ENCODE results near the gene LDLRAD3.

Gene LDLRAD3

DNA sequence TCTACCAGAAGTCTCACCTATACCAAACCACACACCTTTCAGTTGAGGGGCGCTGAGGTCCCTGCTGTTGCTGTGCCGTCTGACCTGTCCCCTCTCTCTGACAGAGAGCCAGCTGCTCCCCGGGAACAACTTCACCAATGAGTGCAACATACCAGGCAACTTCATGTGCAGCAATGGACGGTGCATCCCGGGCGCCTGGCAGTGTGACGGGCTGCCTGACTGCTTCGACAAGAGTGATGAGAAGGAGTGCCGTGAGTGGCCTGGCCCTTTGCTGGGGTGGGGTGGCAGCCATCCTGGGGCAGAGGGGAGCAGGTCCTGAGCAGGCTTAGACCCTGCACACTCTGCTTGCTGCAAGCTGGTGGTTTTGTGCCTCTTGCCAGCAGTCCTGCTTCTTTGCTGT lies 92.1 kb downstream of the LDLRAD3 start:
- Histone ChIP-seq H3K27me3 (ENCODE audit: control insufficient read depth, insufficient read depth, low read length) (no peaks in the 10 kb centered on the region), H3K36me3 (ENCODE audit: control insufficient read depth, insufficient read depth, low read length) (no peaks in the 10 kb centered on the region), H3K9ac (no peak overlapping the region), H3K4me1 (no peaks in the 10 kb centered on the region), H2AFZ (no peak overlapping the region), H3K4me3 (ENCODE audit: low read depth, low read length) (no peak overlapping the region), H3K79me2 (no peaks in the 10 kb centered on the region), H3K4me2 (ENCODE audit: low read length) (no peak overlapping the region), H3K27ac (no peak overlapping the region), H3K9me3 (ENCODE audit: control insufficient read depth, low read length) (no peaks in the 10 kb centered on the region)
- no peak for TF ChIP-seq CTCF (IDR thresholded peaks at IDR 0.05)

- H3K27ac ChIP-seq, result no peak overlapping the region
- H3K79me2 ChIP-seq, result no peaks in the 10 kb centered on the region
- H3K36me3 ChIP-seq (ENCODE audit: control insufficient read depth, insufficient read depth, low read length), result no peaks in the 10 kb centered on the region
- H3K27me3 ChIP-seq (ENCODE audit: control insufficient read depth, insufficient read depth, low read length), result no peaks in the 10 kb centered on the region
- H3K9me3 ChIP-seq (ENCODE audit: control insufficient read depth, low read length), result no peaks in the 10 kb centered on the region
- H2AFZ ChIP-seq, result no peak overlapping the region
- no peak for TF ChIP-seq CTCF (IDR thresholded peaks at IDR 0.05)
- H3K4me1 ChIP-seq, result no peaks in the 10 kb centered on the region
- H3K4me2 ChIP-seq (ENCODE audit: low read length), result no peak overlapping the region
- H3K9ac ChIP-seq, result no peak overlapping the region
- H3K4me3 ChIP-seq (ENCODE audit: low read depth, low read length), result no peak overlapping the region
These were observed 93.2 kb downstream of the LDLRAD3 start for GRCh38 chr11:36037031-36037430.

GRCh38 chr11:36038541-36038940 lies 94.7 kb downstream of the LDLRAD3 start:
- Histone ChIP-seq H3K9ac (no peak overlapping the region), H3K27me3 (ENCODE audit: control insufficient read depth, insufficient read depth, low read length) (no peaks in the 10 kb centered on the region), H3K9me3 (ENCODE audit: control insufficient read depth, low read length) (no peaks in the 10 kb centered on the region), H3K4me3 (ENCODE audit: low read depth, low read length) (no peak overlapping the region), H3K4me2 (ENCODE audit: low read length) (no peak overlapping the region), H3K36me3 (ENCODE audit: control insufficient read depth, insufficient read depth, low read length) (no peaks in the 10 kb centered on the region), H3K27ac (no peak overlapping the region), H3K79me2 (no peaks in the 10 kb centered on the region), H3K4me1 (no peaks in the 10 kb centered on the region), H2AFZ (no peak overlapping the region)
- TF ChIP-seq CTCF (IDR thresholded peaks at IDR 0.05), result no peak

- Histone ChIP-seq H3K4me1 (no peaks in the 10 kb centered on the region), H3K9ac (no peak overlapping the region), H3K4me3 (ENCODE audit: low read depth, low read length) (no peak overlapping the region), H3K36me3 (ENCODE audit: control insufficient read depth, insufficient read depth, low read length) (no peaks in the 10 kb centered on the region), H3K27ac (no peak overlapping the region), H3K27me3 (ENCODE audit: control insufficient read depth, insufficient read depth, low read length) (no peaks in the 10 kb centered on the region), H3K79me2 (no peaks in the 10 kb centered on the region), H3K4me2 (ENCODE audit: low read length) (no peak overlapping the region), H3K9me3 (ENCODE audit: control insufficient read depth, low read length) (no peaks in the 10 kb centered on the region), H2AFZ (no peak overlapping the region)
- TF ChIP-seq CTCF (IDR thresholded peaks at IDR 0.05), result no peak
These were observed 95.6 kb downstream of the LDLRAD3 start for GRCh38 chr11:36039471-36039870.

DNA sequence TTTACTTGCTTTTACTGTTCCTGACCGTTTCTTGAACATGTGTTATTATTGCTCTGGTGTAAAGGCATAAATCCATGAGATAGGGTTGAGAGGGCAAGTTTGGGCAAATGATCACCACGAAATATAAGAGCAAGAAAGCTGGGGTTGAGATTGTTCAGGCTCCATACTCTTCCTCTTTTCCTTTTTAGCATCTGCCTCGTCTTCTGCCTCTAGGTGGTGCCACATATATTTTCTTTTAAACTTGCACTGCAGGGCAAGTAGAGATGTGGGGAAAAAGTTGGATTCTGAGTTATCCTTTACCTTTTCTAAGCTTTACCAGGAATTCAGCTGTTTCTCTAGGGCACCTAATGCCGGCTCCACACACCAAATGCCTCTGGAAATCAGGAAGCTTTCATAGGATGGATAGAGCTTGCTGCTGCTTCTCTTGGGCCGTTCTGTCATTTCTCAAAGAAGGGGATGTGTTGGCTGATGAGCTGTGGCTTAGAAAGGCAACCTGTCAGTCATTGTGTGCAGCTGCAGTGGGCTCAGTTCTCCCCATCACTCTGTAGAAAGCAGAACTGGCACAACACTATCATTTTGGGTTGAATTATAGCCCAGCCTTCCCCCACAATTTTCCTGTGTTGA lies 98.2 kb downstream of the LDLRAD3 start:
- H3K9ac ChIP-seq, result no peak overlapping the region
- no peaks in the 10 kb centered on the region for H3K4me1 ChIP-seq
- H3K36me3 ChIP-seq (ENCODE audit: control insufficient read depth, insufficient read depth, low read length), result no peaks in the 10 kb centered on the region
- H3K27me3 ChIP-seq (ENCODE audit: control insufficient read depth, insufficient read depth, low read length), result no peaks in the 10 kb centered on the region
- TF ChIP-seq CTCF (IDR thresholded peaks at IDR 0.05), result peak; percentile 23
- H2AFZ ChIP-seq, result no peak overlapping the region
- H3K4me2 ChIP-seq (ENCODE audit: low read length), result no peak overlapping the region
- H3K9me3 ChIP-seq (ENCODE audit: control insufficient read depth, low read length), result no peaks in the 10 kb centered on the region
- H3K27ac ChIP-seq, result no peak overlapping the region
- no peaks in the 10 kb centered on the region for H3K79me2 ChIP-seq
- no peak overlapping the region for H3K4me3 ChIP-seq (ENCODE audit: low read depth, low read length)
